Large intestine (tissue), 3 donors: ENCODE data around the gene KCMF1. TPM values are rescaled to one million over a fixed set of nuclear protein-coding genes. Genes with fewer than 3 reads are reported as not detected.

Source experiments
- DNase-seq, 2 donors: peaks; one replicate each; pipeline versions ENCODE4 v3.0.0 to v3.0.0-alpha.2; 2013
- H3K27ac ChIP-seq: one replicate; pipeline ENCODE4 v1.5.1; 2013; ENCODE audit warnings: low read length
- H3K27me3 ChIP-seq: 2 replicates; pipeline ENCODE4 v1.6.1; 2013; ENCODE audit warnings: low read length; ENCODE audit not compliant: control insufficient read depth, insufficient read depth
- H3K36me3 ChIP-seq: 2 replicates; pipeline ENCODE4 v1.6.1; 2013; ENCODE audit warnings: low read length; ENCODE audit not compliant: control insufficient read depth, insufficient read depth
- H3K4me1 ChIP-seq: one replicate; pipeline ENCODE4 v1.6.1; 2013; ENCODE audit warnings: low read length; ENCODE audit not compliant: control insufficient read depth, insufficient read depth
- H3K4me3 ChIP-seq: one replicate; pipeline ENCODE4 v1.5.1; 2013; ENCODE audit warnings: low read length
- H3K9me3 ChIP-seq: one replicate; pipeline ENCODE4 v1.6.1; 2013; ENCODE audit warnings: mild to moderate bottlenecking, low read depth, low read length, moderate library complexity; ENCODE audit not compliant: control insufficient read depth
- WGBS: methylation state at CpG from one replicate; pipeline ENCODE4 v1.1.5; 2013; ENCODE audit warnings: low lambda C conversion rate; ENCODE audit not compliant: insufficient coverage; 5-methylcytosine and 5-hydroxymethylcytosine counted together
- polyA plus RNA-seq: library from polyadenylated mRNA; unstranded; fragments of 120-200 nt; gene quantifications from one replicate; pipeline ENCODE4 v1.2.1, GENCODE V29; 2013

Gene KCMF1
- polyA plus RNA-seq, 1 donor, result 39.2 TPM

- Histone ChIP-seq H3K27me3 (no peaks in the 10 kb centered on the region), H3K4me3 (no peak overlapping the region), H3K9me3 (peaks cover 4% of the 10 kb centered on the region), H3K27ac (no peak overlapping the region), H3K4me1 (no peaks in the 10 kb centered on the region), H3K36me3 (no peaks in the 10 kb centered on the region)
- no CpG with 5 or more reads among the region's 5 CpGs for WGBS
- no peak for DNase-seq
Observed at GRCh38 chr2:85078536-85078935, 107.6 kb downstream of the KCMF1 start.

GRCh38 chr2:85083092-85083491, 112.1 kb downstream of the KCMF1 start:
- no peak overlapping the region for H3K4me3 ChIP-seq
- no peaks in the 10 kb centered on the region for H3K27me3 ChIP-seq
- peaks cover 4% of the 10 kb centered on the region for H3K9me3 ChIP-seq
- H3K4me1 ChIP-seq, result no peaks in the 10 kb centered on the region
- H3K36me3 ChIP-seq, result no peaks in the 10 kb centered on the region
- H3K27ac ChIP-seq, result no peak overlapping the region
- DNase-seq, result no peak

GRCh38 chr2:85085563-85085962, 114.6 kb downstream of the KCMF1 start:
- WGBS, result 89% methylated on average over 2 of the region's 3 CpGs
- Histone ChIP-seq H3K4me3 (no peak overlapping the region), H3K9me3 (peaks cover 4% of the 10 kb centered on the region), H3K36me3 (no peaks in the 10 kb centered on the region), H3K27me3 (no peaks in the 10 kb centered on the region), H3K27ac (no peak overlapping the region), H3K4me1 (no peaks in the 10 kb centered on the region)
- DNase-seq, result no peak

GRCh38 chr2:85087541-85087940, 116.6 kb downstream of the KCMF1 start:
- no peak overlapping the region for H3K27ac ChIP-seq
- no peak overlapping the region for H3K4me3 ChIP-seq
- H3K4me1 ChIP-seq, result no peaks in the 10 kb centered on the region
- no peaks in the 10 kb centered on the region for H3K36me3 ChIP-seq
- H3K27me3 ChIP-seq, result no peaks in the 10 kb centered on the region
- DNase-seq, result no peak
- WGBS, result 100% methylated on average over 1 of the region's 5 CpGs
- H3K9me3 ChIP-seq, result peaks cover 4% of the 10 kb centered on the region

GRCh38 chr2:85088921-85089320, 118.0 kb downstream of the KCMF1 start:
- WGBS, result no CpG with 5 or more reads among the region's 2 CpGs
- H3K9me3 ChIP-seq, result no peaks in the 10 kb centered on the region

GRCh38 chr2:85089585-85089984, 118.6 kb downstream of the KCMF1 start:
- no peak for DNase-seq
- Histone ChIP-seq H3K9me3 (no peaks in the 10 kb centered on the region), H3K27ac (no peak overlapping the region), H3K27me3 (no peaks in the 10 kb centered on the region), H3K36me3 (no peaks in the 10 kb centered on the region), H3K4me1 (no peaks in the 10 kb centered on the region), H3K4me3 (no peak overlapping the region)
- WGBS, result no CpG with 5 or more reads among the region's 6 CpGs

More at GRCh38 chr2:85088921-85089320, 118.0 kb downstream of the KCMF1 start:
- H3K4me3 ChIP-seq, result no peak overlapping the region
- no peaks in the 10 kb centered on the region for H3K36me3 ChIP-seq
- no peaks in the 10 kb centered on the region for H3K4me1 ChIP-seq
- H3K27me3 ChIP-seq, result no peaks in the 10 kb centered on the region
- H3K27ac ChIP-seq, result no peak overlapping the region
- DNase-seq, result no peak

- Histone ChIP-seq H3K27ac (no peak overlapping the region), H3K4me1 (no peaks in the 10 kb centered on the region), H3K36me3 (no peaks in the 10 kb centered on the region), H3K9me3 (no peaks in the 10 kb centered on the region), H3K4me3 (no peak overlapping the region), H3K27me3 (no peaks in the 10 kb centered on the region)
- DNase-seq, result no peak
- 86% methylated on average over 1 of the region's 2 CpGs for WGBS
Observed at GRCh38 chr2:85091838-85092237, 120.9 kb downstream of the KCMF1 start.

GRCh38 chr2:85095094-85095493, 124.1 kb downstream of the KCMF1 start:
- no peak for DNase-seq
- Histone ChIP-seq H3K9me3 (no peaks in the 10 kb centered on the region), H3K27ac (no peak overlapping the region), H3K27me3 (no peaks in the 10 kb centered on the region), H3K4me1 (no peaks in the 10 kb centered on the region), H3K4me3 (no peak overlapping the region), H3K36me3 (no peaks in the 10 kb centered on the region)
- no CpG with 5 or more reads among the region's 2 CpGs for WGBS

GRCh38 chr2:85096616-85097015, 125.7 kb downstream of the KCMF1 start:
- Histone ChIP-seq H3K27me3 (no peaks in the 10 kb centered on the region), H3K4me3 (no peak overlapping the region), H3K27ac (no peak overlapping the region), H3K36me3 (no peaks in the 10 kb centered on the region), H3K9me3 (no peaks in the 10 kb centered on the region), H3K4me1 (no peaks in the 10 kb centered on the region)
- WGBS, result no CpG with 5 or more reads among the region's 6 CpGs
- DNase-seq, result no peak

GRCh38 chr2:85104228-85104627, 133.3 kb downstream of the KCMF1 start:
- H3K27me3 ChIP-seq, result no peaks in the 10 kb centered on the region
- no peaks in the 10 kb centered on the region for H3K4me1 ChIP-seq
- no peaks in the 10 kb centered on the region for H3K36me3 ChIP-seq
- H3K4me3 ChIP-seq, result no peak overlapping the region
- no peak for DNase-seq
- H3K9me3 ChIP-seq, result no peaks in the 10 kb centered on the region
- no CpG with 5 or more reads among the region's 1 CpG for WGBS
- no peak overlapping the region for H3K27ac ChIP-seq

GRCh38 chr2:85106489-85107180, 135.7 kb downstream of the KCMF1 start:
- WGBS, result 100% methylated on average over 3 of the region's 8 CpGs
- no peak for DNase-seq

More at GRCh38 chr2:85106489-85107180, 135.7 kb downstream of the KCMF1 start:
- Histone ChIP-seq H3K4me1 (no peaks in the 10 kb centered on the region), H3K4me3 (no peak overlapping the region), H3K27ac (no peak overlapping the region), H3K27me3 (no peaks in the 10 kb centered on the region), H3K9me3 (no peaks in the 10 kb centered on the region), H3K36me3 (no peaks in the 10 kb centered on the region)
